GM21528 (cell line): ENCODE data around the gene VPS35.
"Not testable (repeated sequence)": the region's sequence is repeated elsewhere in the genome, so short reads cannot be mapped to it uniquely, and the experiment has no call there.

Source experiments
- ATAC-seq: cut with Tn5 transposase; IDR thresholded peaks from one replicate; pipeline ENCODE4 v1.9.1; 2021; ENCODE audit warnings: mild to moderate bottlenecking, moderate library complexity; ENCODE audit not compliant: unreplicated experiment, low FRiP score

VPS35 gene

DNA sequence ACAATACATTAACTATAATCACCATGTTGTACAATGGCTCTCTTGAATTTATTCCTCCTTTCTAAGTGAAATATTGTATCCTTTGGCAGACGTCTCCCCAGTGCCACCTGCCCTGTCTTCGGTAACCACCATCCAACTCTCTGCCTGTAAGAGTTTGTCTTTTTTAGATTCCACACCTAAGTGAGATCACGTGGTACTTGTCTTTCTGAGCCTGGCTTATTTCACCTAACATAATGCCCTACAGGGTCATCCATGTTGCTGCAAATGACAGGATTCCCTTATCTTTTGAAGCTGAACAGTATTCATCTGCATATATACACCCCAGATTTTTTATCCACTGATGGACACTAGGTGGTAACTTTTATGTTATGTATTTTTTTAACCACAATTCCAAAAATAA is 24.7 kb upstream of the VPS35 start:
- no peak for ATAC-seq

DNA sequence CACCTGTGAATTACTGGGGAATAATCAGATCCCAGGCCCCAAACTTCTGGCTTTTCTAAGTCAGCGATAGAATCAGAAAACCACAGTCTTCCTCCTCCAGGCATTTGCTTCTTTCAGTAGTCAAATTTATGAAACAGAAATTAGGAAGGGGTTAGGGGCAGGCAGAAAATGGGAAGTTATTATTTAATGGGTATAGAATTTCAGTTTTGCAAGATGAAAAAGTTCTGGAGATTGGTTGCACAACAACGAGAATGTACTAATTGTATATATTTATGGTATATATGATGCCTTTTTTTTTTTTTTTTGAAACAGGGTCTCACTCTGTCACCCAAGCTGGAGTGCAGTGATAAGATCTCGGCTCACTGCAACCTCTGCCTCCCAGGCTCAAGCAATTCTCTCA is 23.9 kb upstream of the VPS35 start:
- no peak for ATAC-seq

DNA sequence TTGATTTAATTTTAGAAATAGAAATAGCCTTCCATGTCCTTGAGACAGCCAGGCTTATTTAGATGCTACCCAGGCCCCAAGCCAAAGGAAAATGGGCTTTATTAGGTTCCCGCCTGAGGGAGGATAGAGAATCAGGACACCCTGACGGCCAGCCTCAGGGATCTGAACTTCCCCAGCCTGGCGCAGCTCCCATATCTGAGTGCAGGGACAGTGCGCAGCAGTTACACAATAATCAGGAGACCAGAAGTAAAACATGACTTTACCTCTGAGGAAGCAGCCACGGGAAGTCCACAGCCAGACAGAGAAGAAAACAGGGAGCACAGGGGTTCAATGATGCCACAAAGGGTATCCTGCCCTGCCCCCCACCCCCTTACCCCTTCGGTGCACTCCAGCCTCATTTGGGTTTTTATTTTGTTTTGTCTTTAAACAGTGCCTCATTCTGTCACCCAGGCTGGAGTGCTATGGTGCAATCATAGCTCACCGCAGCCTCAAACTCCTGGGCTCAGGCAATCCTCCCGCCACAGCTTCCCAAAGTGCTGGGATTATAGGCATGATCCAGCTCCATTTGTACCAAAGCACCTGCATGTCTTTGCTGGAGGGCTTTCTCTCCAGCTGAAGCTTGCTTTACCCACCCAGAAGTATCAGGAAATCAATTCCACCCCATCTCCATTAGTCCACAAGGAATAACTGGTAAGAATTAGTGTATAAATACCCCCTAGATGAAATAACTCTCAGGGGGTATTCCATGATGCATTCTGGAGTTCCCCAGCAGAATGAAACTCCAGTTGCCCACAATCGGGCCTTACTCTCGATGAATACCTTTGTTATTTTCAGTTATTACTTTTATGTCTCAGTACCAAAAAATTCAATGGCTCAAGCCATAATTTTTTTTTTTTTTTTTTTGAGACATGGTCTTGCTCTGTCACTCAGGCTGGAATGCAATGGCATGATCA is 22.4 kb upstream of the VPS35 start:
- no peak for ATAC-seq

DNA sequence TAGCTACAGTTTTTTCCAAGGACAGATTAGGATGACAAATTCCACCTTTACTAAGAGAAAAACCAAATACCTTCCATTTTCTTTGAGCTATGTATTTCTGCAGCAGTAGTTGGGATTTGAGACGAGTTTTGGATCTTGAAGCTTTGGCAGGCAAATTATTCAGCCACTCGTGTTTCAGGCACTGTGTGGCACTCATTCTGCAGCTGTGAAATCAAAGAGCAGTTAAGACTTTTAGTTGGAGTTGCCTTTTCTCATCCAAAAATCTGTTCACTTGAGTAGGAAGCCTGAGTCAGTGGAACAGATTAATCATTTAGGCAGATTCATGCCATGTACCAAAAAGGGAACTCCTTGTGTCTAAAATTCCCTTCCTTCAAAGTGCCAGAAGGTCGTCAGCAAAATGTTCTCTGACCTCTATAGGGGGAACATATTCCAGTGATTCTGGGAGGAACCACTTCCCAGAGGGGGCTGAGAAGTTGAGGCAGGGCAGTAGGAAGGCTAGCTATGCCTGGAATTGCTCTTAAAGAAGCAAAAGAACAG is 20.6 kb upstream of the VPS35 start:
- ATAC-seq, result no peak

DNA sequence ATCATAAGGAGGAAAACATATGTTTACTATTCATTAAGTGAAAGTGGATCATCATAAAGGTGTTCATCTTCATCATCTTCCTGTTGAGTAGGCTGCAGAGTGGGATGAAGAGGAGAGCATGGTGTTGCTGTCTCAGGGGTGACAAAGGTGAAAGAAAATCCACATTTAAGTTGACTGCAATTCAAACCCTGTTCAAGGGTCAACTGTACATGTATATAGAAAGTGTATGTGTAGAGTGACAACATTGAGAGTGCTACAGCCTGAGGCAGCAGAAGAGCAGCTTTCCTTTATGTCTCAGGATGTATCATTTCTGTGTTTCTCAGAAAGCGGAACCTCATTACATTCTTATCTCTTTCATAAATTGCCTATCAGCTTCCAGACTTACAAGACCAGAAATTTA is 17.7 kb upstream of the VPS35 start:
- ATAC-seq, result no peak

DNA sequence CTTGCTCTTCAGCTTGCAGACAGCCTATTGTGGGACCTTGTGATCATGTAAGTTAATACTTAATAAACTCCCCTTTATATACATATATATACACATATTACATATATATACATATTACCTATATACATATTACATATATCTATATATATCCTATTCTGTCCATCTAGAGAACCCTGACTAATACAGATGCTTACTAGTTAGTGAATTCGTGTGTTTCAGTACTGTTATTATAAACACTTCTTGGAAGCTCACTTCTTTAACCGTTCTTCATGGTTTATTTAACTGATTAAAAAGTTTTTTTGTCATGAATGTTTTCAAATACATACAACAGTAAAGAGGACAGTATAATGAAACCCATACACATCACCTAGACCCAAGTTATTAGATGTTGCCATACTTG is 13.1 kb upstream of the VPS35 start:
- ATAC-seq, result no peak

DNA sequence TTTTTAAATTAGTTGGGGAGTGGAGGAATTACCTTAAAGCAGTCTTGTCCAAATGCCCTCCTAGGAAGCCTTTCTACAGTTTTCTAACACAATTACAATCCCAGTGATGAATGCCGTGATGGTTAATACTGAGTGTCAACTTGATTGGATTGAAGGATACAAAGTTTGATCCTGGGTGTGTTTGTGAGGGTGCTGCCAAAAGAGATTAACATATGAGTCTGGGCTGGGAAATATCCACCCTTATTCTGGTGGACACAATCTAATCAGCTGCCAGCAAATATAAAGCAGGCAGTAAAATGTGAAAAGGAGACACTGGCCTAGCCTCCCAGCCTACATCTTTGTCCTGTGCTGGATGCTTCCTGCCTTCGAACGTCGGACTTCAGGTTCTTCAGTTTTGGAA is 12.6 kb upstream of the VPS35 start:
- ATAC-seq, result no peak

DNA sequence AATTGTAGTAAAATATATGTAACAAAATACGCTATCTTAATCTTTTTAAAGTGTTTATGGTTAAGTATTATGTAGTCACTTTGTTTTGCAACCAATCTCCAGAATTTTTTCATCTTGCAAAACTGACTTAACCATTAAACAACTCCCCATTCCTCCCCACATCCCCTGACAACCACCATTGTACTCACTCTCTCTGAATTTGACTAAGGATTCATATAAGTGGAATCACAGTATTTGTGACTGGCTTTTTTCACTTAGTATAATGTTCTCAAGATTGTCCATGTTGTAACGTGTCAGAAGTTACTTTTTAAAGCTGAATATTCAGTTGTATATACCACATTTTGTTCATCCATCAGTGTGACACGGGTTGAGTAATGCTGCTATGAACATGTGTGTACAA is 11.1 kb upstream of the VPS35 start:
- no peak for ATAC-seq

DNA sequence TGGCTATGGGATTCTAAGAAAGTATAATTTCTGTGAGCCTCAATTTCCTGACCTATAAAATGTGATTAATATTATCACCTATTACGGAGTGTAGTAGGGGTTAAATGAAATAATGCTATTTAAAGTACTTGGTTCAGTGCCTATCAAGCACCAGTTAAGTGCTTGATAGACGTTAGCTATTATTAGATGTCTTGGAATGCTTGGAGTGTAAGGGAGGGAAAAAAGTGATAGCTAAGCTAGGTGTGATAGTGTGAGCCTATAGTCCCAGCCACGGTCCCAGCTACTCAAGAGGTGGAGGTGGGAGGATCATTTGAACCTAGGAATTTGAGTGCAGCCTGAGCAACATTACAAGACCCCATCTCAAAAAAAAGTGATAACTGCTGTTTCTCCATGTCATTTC is 8.0 kb upstream of the VPS35 start:
- no peak for ATAC-seq

DNA sequence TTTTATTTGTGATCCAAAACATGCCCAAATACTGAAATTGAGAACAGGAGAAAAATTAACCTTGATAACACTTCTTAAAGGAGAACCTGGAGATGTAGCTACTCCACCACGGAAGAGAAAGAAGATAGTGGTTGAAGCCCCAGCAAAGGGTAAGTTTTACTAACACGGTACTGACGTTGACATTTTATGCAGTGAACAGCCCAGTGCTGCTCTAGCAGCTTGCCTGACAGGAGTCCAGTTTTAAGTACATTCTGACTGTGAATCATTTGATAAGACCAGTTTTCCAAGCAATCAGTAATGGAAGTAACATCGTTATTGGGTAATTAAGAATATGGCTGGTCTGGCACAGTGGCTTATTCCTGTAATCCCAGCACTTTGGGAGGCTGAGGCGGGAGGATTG is 7.0 kb upstream of the VPS35 start:
- no peak for ATAC-seq

DNA sequence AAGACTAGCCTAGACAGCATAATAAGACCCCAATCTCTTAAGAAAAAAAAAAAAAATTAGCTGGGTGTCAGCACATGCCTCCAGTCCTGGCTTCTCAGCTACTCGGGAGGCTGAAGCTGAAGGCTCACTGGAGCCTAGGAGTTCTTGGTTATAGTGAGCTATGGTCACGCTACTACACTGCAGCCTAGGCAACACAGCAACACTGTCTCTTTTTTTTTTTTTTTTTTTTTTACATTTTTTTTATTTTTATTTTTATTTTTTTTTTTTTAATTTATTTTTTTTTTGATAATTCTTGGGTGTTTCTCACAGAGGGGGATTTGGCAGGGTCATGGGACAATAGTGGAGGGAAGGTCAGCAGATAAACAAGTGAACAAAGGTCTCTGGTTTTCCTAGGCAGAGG is 4.6 kb upstream of the VPS35 start:
- no peak for ATAC-seq

DNA sequence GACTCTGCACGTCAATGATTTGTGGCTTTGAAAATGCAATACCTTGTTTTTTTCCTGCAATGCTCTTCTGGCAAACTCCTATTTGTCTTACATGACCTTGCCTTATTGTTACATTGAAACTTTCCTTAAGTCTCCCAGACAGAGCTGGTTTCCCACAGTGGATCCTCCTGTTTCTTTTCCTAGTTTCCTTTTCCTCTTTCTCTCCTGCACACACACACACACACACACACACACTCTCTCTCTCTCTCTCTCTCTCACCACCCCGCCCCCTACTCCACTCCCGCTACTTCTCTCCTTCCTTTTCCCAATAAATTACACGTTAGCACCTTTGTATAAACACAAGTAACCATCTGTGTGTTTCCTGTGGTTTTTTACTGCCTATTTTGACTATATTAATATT is 2.7 kb upstream of the VPS35 start:
- no peak for ATAC-seq

DNA sequence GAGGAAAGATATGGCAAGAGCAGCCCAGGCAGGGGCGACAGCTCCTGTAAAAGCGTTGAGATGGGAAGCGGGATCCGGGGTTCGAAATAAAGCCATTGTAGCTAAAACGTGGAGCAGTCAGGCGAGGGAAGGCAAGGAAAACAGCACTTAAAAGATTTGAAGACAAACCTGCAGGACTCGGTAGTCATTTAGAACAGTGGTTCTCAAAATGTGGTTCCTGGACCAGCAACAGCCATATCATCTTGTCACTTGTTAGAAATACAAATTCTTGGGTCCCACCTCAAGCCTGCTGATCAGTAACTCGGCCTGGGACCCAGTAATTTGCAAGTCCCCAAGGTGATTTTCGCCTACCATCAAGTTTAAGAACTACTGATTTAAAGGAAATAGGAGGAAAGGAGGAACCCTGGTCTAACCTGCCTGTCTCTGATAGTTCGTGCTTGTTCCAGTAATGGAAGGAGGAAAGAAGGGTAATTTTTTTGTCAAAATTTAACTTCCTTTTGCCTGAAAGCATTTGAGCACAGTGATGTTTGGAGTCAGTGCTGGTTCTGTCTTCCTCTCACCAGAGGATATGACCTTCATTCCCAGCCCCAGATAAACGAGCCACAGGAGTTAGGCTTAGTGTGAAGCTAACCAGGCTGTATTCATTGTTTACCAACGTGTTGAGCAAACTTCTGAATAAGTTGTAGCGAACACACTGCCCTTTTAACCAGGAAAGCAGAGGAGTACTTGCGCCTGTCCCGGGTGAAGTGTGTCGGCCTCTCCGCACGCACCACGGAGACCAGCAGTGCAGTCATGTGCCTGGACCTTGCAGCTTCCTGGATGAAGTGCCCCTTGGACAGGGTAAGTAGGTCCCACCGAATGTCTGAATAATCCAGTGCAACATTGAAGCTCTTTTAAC is 1.6 kb upstream of the VPS35 start:
- ATAC-seq, result no peak

DNA sequence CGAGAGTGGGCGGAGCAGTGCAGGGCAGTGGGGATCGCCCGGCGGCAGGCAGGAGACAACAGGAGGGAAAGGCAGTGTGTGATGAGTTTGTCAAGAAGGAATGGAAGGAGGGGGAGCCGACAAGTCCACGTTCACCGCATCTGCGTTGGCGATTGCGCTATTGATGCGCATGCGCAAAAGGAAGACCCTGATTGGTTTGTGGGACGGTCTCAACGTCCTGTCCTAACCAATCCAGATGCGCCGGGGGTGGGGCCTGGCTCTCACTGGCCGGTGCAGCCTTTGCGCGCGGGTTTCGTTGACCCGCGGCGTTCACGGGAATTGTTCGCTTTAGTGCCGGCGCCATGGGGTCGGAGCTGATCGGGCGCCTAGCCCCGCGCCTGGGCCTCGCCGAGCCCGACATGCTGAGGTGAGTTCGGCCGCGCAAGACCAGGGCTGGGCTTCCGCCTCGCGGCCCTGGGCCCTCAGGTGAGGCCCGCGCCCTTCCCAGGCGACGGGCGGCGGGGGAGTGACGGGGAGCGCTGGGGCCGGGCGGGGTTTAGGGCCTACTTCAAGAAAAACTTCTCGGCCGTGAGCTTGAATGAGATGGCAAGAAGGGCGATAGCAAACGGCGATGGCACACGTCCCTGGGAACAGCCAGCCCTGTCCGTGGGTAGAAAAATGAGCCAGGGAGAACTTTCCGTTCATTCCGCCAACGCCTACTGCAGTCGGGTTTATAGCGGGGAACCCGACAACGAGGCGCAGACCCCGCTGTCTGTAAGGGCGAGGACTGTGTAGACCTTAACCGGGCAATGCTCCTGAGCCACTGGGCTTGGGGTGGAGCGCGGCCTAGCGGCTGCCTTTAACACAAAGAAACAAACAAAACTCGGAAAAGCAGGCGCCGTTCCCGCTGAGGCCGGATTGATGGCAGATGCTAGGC is 645 bp upstream of the VPS35 start, which contains the start of gene ORC6:
Gene ORC6, plus strand, starts transcription at position 295 of the 916 bp plus-strand sequence. Its CDS starts 47 bp downstream, at position 342.
- peak; percentile 80 for ATAC-seq

DNA sequence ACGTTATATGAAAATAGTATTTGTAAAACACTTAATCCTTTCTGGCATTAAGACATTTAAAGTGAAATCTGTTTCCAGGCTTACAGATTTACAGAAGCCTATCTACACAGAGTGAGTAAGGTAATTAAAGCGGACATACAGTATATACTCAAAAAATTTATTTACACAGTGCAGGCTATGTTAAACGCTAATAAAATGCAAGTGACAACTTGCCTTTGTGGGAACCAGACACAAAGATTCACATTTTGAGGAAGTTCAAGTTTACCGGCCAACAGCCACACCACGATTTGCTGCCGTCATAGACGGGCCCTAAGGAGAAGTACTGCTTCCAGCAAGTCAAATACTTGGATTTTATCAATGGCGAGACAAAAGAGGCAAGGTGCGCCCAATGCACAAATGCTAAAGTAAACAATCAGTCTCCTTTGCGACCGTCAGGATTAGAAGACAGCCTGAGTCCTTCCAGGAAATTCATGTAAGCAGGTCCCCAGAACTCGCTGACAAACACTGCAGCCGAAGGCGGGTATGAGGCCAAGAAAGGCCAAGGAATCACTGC is 801 bp downstream of the VPS35 start:
- no peak for ATAC-seq

DNA sequence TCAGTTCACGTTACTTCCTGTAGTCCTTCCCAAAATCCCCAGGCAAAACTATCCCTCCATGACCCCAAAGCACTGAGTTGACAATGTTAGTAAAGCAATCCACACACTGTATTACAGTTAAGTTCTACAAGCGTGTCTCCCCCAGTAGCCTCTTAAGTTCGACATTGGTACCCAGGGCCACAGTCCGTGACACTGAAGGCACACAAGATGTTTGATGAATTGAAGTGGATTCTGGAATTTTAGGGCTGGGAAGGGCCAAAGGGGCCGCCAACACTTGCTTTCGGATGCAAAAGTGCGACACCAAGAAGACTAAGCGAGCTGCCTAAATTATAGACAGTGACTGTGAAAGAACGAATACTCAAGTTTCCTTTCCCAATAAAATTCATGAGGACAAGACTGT is 1.5 kb downstream of the VPS35 start:
- no peak for ATAC-seq

DNA sequence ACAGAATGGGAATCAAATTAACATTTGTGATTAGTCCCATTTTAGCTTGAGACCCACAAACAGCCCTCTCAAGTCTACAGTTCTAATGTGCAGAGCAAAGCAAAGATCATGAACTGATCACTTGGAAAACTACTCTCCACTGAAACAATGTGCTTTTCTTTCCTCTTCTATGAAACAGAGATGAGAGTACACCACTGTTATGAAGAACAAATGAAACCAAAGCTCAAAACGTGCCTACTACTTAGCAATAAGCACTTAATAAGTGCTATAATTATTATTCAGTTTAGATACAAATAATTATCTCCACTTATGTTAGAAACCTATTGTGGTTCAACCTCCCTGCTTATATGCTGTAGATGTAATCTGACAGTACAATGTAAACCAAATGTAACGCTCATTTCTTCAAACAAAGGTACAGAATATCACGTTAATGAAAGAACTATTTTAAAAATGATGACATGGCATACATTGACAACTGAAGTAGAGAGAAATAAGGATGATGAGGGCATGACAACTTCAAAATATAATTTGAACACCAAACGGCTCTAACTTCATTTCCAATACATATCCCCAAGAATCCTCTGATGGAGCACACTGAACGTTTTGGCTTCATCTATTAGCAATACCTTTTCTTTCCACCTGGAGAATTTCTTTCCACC is 2.0 kb downstream of the VPS35 start:
- no peak for ATAC-seq

DNA sequence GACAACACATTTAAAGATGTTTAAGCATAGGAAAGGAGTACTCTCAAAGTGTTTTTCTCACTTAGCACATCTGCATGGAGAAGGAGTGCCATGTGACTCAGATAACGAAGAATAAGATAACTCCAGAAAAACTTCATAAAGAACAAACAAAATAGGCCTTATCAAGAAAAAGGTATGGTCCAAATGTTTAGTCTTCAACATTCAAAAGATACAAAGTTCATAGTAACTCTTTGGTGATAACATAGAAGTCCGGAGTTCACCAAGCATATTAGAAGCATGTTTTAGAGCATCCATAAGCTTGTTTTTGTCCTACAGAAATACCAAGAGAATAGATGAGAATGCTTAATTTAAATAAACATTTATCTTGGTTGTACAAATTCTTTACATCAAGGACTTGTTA is 7.1 kb downstream of the VPS35 start:
- not testable (repeated sequence) for ATAC-seq

DNA sequence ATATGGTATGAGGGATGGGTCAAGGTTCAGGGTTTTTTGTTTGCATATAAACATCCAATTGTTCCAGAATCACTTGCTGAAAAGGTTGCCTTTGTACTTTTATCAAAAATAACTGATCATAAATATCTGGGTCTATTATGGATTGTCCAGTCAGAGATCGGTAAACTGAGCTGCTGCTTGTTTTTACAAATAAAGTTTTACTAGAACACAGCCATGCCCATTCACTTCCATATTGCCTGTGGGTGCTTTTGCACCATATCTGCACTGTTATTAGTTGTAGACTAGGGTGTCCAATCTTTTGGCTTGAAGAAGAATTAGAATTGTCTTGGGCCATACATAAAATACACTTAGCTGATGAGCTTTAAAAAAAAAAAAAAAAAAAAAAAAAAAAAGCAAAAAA is 11.0 kb downstream of the VPS35 start:
- not testable (repeated sequence) for ATAC-seq
